PC-9 (cell line): ENCODE data around the gene LPIN2. TPM values are rescaled to one million over a fixed set of nuclear protein-coding genes. Genes with fewer than 3 reads are reported as not detected.

Experiments
- BruUV-seq: library from RNA; stranded (reverse); fragments of 400-500 nt; replicated peaks from 2 replicates; lab custom pipeline; 2021; lab: Mats Ljungman, UMichigan
- CTCF ChIA-PET: fragments of 300-600 bp; sonication (Branson Sonifier 250); formaldehyde crosslinking; loops from one replicate; lab custom pipeline; 2022; ENCODE audit warnings: antibody characterized with exemption; lab: Charles Lee
- POLR2A ChIA-PET: fragments of 300-600 bp; sonication (Branson Sonifier 250); formaldehyde crosslinking; loops from one replicate; lab custom pipeline; 2022; ENCODE audit warnings: antibody characterized with exemption; ENCODE audit not compliant: unreplicated experiment; lab: Charles Lee
- DNase-seq, 2 experiments: peaks; one replicate each; pipeline versions ENCODE4 v3.0.0 to v3.0.0-alpha.2; 2015 to 2022; ENCODE audit warnings: mixed read lengths in 1 of 2
- H2AFZ ChIP-seq: fragments of 200-600 bp; sonication (generic); 2 replicates; pipeline ENCODE4 v1.8.1; 2017; ENCODE audit warnings: antibody characterized with exemption
- H3F3A ChIP-seq: fragments of 200-600 bp; sonication (generic); 2 replicates; pipeline ENCODE4 v1.8.1; 2017; ENCODE audit warnings: antibody characterized with exemption, mild to moderate bottlenecking, low read depth; ENCODE audit not compliant: insufficient read depth
- H3K27ac ChIP-seq: fragments of 200-600 bp; sonication (generic); 2 replicates; pipeline ENCODE4 v1.6.1; 2016; ENCODE audit warnings: mixed run types
- H3K27me3 ChIP-seq: fragments of 200-600 bp; sonication (generic); 2 replicates; pipeline ENCODE4 v1.6.1; 2016; ENCODE audit warnings: low read depth, mixed run types; ENCODE audit not compliant: insufficient read depth
- H3K36me3 ChIP-seq: fragments of 200-600 bp; sonication (generic); 2 replicates; pipeline ENCODE4 v1.6.1; 2016; ENCODE audit warnings: low read depth, mixed run types
- H3K4me1 ChIP-seq: fragments of 200-600 bp; sonication (generic); replicated peaks from 2 replicates; pipeline ENCODE4 v1.6.1; 2016; ENCODE audit warnings: mixed run types; ENCODE audit not compliant: insufficient read depth
- H3K4me2 ChIP-seq: fragments of 200-600 bp; sonication (generic); 2 replicates; pipeline ENCODE4 v1.6.1; 2017; ENCODE audit warnings: mixed run types
- H3K4me3 ChIP-seq: fragments of 200-600 bp; sonication (generic); 2 replicates; pipeline ENCODE4 v1.6.1; 2016; ENCODE audit warnings: mixed run types
- H3K79me2 ChIP-seq: fragments of 200-600 bp; sonication (generic); 2 replicates; pipeline ENCODE4 v1.6.1; 2017; ENCODE audit warnings: low read depth, mixed run types
- H3K9me2 ChIP-seq: fragments of 200-600 bp; sonication (generic); 2 replicates; pipeline ENCODE4 v1.8.1; 2017; ENCODE audit warnings: mild to moderate bottlenecking; ENCODE audit not compliant: insufficient read depth
- H3K9me3 ChIP-seq: fragments of 200-600 bp; sonication (generic); 2 replicates; pipeline ENCODE4 v1.8.1; 2016; ENCODE audit warnings: low read depth; ENCODE audit not compliant: insufficient read depth
- H4K20me1 ChIP-seq: fragments of 200-600 bp; sonication (generic); 2 replicates; pipeline ENCODE4 v1.8.1; 2017; ENCODE audit not compliant: insufficient read depth
- CTCF ChIP-seq: fragments of 200-600 bp; sonication (generic); conservative IDR thresholded peaks from 2 replicates; pipeline ENCODE4 v1.6.1; 2017; ENCODE audit warnings: mixed run types, antibody characterized with exemption, mild to moderate bottlenecking, moderate library complexity
- EZH2 ChIP-seq: fragments of 200-600 bp; sonication (generic); IDR thresholded peaks from 2 replicates; pipeline ENCODE4 v1.8.0; 2017; ENCODE audit warnings: antibody characterized with exemption, low read depth
- intact Hi-C: fragments of 100-400 bp; cut with micrococcal nuclease; formaldehyde crosslinking; loops from one replicate; pipeline ENCODE4 v1.10.0; 2022; ENCODE audit not compliant: unreplicated experiment
- total RNA-seq: library from RNA; stranded (reverse); gene quantifications from 2 replicates; pipeline ENCODE4 v1.2.3, GENCODE V29; 2021

LPIN2 gene
- total RNA-seq, 1 experiment from 2014 or later: 15.0 TPM

DNA sequence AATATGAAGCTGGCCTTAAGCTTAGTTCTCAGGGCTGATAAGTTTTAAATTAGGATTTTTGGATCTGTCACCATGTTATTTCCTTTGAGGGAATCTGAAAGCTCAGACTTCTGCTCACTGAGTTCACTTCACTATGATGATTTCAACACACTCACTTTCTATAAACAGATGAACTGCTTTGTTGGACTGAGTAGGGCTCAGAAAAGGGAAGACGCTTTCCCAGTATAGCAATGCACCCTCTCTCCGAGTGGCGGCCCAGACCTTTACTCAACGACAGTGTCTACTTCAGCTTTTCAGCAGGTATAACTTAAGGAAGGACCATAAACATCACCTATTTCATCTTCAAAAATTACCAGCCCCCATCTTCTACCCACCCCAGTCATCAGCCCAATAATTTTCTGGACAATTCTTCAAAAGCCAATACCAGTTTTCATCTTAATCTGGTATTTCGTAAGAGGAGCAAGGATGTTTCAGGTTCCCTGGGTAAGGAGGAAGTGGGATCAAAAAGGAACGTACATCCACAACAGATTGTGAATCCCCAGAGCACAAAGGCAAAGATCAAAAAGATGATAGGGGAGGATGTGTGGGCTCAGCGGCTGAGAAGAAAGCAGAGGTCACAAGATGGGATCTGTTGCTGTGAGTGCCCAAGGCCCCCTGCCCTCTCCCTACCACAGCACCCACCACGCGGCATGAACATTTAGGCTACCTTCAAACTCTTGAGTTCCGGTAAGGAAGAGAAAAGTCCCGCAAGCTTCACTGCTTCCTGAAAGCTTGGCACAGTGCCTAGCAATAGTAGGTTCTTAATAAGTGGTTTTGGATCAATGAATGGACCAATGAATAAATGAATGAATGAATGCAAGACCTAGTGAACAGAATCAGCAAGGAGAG lies 41.9 kb downstream of the LPIN2 start:
- ChIA-PET POLR2A (no interaction called here), CTCF (no interaction called here)
- H3K9me3 ChIP-seq: no peaks in the 10 kb centered on the region
- H3K4me2 ChIP-seq: no peak overlapping the region
- intact Hi-C loops: no loop called here
- H3K9me2 ChIP-seq: no peaks in the 10 kb centered on the region
- H3K4me1 ChIP-seq: no peaks in the 10 kb centered on the region
- H3F3A ChIP-seq: no peaks in the 10 kb centered on the region
- H4K20me1 ChIP-seq: no peaks in the 10 kb centered on the region
- TF ChIP-seq EZH2 (no peak), CTCF (no peak)
- no peak for DNase-seq
- no peaks in the 10 kb centered on the region for H3K27me3 ChIP-seq
- H3K4me3 ChIP-seq: no peak overlapping the region
- no peaks in the 10 kb centered on the region for H3K36me3 ChIP-seq
- peaks cover 4% of the 10 kb centered on the region for H3K79me2 ChIP-seq
- no TSS peak for BruUV-seq
- no peak overlapping the region for H2AFZ ChIP-seq
- no peak overlapping the region for H3K27ac ChIP-seq

DNA sequence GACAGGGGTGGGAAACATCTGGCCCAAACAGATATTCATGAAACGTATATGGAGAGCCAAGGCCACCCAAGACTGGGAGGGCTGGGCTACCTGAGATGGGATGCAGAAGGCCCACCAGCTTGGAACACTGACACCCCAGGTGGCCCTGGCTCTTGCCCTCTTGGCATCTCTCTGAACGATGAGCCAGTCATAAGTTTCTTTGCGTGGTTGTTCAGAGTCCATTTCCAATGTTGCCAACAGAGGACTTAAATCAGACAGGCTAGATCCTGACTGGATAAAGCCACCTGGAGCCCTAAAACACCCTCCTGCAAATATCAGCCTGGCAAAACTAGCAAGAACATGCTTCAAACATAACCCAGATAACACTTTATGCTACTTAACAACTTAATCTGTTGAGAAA lies 42.6 kb downstream of the LPIN2 start:
- Histone ChIP-seq H3K79me2 (peaks cover 4% of the 10 kb centered on the region), H3K36me3 (no peaks in the 10 kb centered on the region), H3K4me1 (no peaks in the 10 kb centered on the region), H3K9me3 (no peaks in the 10 kb centered on the region), H4K20me1 (no peaks in the 10 kb centered on the region), H2AFZ (no peak overlapping the region), H3K9me2 (no peaks in the 10 kb centered on the region), H3K27ac (no peak overlapping the region), H3K4me2 (no peak overlapping the region), H3F3A (no peaks in the 10 kb centered on the region), H3K27me3 (no peaks in the 10 kb centered on the region), H3K4me3 (no peak overlapping the region)
- BruUV-seq: no TSS peak
- TF ChIP-seq EZH2 (no peak), CTCF (no peak)
- ChIA-PET CTCF (no interaction called here), POLR2A (no interaction called here)
- DNase-seq: no peak
- intact Hi-C loops: no loop called here

- Histone ChIP-seq H3K9me3 (no peaks in the 10 kb centered on the region), H3K4me2 (no peak overlapping the region), H4K20me1 (no peaks in the 10 kb centered on the region), H2AFZ (no peak overlapping the region), H3F3A (no peaks in the 10 kb centered on the region), H3K4me1 (no peaks in the 10 kb centered on the region), H3K4me3 (no peak overlapping the region), H3K27me3 (no peaks in the 10 kb centered on the region), H3K79me2 (peaks cover 4% of the 10 kb centered on the region), H3K36me3 (no peaks in the 10 kb centered on the region), H3K27ac (no peak overlapping the region), H3K9me2 (no peaks in the 10 kb centered on the region)
- TF ChIP-seq CTCF: no peak
- TF ChIP-seq EZH2: no peak
- POLR2A ChIA-PET: no interaction called here
- intact Hi-C loops: no loop called here
- no peak for DNase-seq
- CTCF ChIA-PET: no interaction called here
- BruUV-seq: no TSS peak
Measured at GRCh38 chr18:2969695-2970094, 43.2 kb downstream of the LPIN2 start.
